ENCODE results near the gene TNIP3.

The TNIP3 gene

DNA sequence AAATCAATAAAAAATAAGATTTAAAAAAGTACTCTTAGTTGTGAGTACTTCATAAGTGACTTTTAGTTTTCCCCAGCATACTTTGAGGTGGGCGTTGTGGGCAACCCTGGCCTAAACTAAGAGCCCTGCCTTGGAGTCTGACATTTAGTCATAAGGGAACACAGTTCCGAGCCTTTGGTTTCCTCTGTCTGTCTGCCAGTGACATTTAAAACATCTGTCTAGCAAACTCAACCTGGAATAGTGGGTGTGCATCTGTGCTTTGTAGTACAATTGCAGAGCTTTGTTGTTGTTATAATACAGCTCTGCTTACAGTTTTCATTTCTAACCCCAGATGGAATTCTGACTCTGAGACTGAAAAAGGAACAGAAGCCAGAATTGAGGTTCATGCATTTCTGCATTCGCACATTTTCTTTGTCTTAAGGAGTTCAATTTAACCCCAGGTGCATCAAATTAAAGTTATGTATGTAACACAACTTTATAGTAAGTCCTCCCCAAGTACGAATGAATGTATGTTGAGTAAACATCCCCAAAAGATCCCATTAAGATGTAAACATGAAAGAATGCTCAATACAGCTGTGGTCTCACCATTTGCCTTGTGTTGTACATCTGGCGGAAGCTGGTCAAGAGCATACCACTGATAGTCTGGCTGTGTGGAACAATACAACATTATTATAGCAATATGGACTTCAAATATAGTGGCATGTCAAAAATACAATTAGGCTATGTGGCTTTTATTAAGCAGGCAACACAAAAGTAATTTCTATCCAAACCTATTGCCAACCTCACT lies 25.9 kb downstream of the TNIP3 start:
- TF ChIP-seq CTCF (IDR thresholded peaks at IDR 0.05; ENCODE audit: low read depth, low read length), result no peak
- no peak for DNase-seq (ENCODE audit: extremely low read depth, low read depth)

DNA sequence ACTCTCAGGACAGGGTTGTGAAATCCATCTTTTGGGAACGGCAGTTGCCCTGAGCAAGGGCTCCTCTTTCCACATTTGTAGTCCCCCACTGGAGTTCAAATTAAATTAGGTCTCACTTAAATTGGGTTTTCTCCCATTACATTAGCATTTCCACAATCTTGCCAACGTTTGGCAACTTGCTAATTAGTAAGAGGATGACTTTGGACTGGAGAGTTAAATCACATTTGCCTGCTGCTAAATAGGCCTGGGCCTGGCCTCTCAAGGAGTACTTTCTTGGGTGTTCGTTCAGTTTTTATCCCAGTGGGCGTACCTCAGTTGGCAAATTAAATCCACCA lies 33.8 kb downstream of the TNIP3 start:
- no peak for DNase-seq (ENCODE audit: extremely low read depth, low read depth)
- TF ChIP-seq CTCF (IDR thresholded peaks at IDR 0.05; ENCODE audit: low read depth, low read length), result no peak

DNA sequence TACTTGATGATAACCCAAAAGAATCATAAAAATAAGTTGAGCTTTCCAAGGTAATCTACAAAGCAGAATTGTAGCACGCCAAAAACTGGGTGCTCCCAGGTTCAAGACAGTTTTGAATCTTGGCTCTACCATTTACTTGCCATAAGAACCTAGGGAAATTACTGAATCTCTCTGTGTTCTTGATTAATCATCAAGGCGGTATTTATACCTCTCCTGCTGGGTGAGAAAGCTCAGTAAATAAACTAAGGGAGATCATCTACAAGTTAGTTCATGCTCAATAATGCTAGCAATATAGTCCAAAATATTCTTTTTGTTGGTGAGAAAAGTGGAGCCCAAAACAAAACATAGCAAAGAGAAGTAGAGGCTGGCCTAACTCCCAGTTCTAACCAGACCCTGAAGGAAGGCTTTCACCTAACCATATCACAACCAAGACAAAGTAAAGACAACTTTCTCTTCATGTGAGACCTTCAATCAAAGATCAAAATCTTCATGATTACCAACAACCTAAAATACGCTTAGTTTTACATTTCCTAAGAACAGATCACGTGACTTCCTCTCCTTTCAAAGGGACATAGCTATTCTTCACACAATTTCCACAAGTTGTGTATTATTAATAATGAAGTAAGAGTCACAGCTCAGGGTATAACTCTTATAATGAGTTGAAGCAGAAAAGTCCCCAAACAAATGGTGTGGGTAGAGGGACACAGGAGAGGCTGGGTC lies 34.4 kb downstream of the TNIP3 start:
- no peak for TF ChIP-seq CTCF (IDR thresholded peaks at IDR 0.05; ENCODE audit: low read depth, low read length)
- DNase-seq (ENCODE audit: extremely low read depth, low read depth), result no peak

DNA sequence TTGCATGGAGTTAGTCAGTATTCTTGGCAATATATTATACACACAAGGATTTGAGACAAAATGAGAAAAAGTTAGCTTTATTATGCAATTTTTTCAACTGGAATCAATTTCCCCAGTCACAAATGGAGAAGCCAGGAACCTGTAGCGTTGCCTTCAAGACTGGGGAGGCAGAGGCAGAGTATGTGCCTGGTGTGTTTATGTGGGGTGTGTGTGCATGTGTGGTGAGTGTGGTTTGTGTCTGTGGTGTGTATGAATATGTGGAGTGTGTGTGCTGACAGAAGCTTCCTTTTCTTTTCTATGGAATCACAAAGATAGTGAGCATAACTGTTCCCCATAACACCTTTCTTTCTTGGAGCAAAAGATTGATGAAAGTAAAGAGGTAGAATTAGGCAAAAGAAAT lies 37.0 kb downstream of the TNIP3 start:
- no peak for TF ChIP-seq CTCF (IDR thresholded peaks at IDR 0.05; ENCODE audit: low read depth, low read length)
- DNase-seq (ENCODE audit: extremely low read depth, low read depth), result no peak

GRCh38 chr4:121126449-121127006 lies 37.6 kb downstream of the TNIP3 start:
- no peak for TF ChIP-seq CTCF (IDR thresholded peaks at IDR 0.05; ENCODE audit: low read depth, low read length)
- DNase-seq (ENCODE audit: extremely low read depth, low read depth), result no peak

- DNase-seq (ENCODE audit: extremely low read depth, low read depth), result no peak
- TF ChIP-seq CTCF (IDR thresholded peaks at IDR 0.05; ENCODE audit: low read depth, low read length), result no peak
Measured at GRCh38 chr4:121125498-121125885, 38.6 kb downstream of the TNIP3 start.

DNA sequence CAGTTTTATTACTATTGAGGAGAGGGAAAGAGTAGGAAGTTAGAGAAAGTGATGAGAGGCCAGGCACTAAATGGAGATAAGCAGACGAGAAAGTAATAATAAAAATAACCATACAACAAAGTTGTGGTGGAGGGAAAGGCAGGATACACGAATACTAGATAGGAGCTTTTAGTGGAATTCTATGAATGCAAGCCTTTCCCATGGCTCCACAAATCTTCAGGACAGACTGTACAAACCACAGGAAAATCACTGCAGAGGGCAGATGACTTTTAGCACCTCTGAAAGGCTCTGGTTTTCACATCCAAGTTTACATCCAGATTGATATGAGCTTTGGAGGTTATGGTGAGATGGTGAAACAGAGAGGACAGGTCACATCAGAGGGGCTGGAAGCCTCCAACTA lies 41.5 kb downstream of the TNIP3 start:
- no peak for DNase-seq (ENCODE audit: extremely low read depth, low read depth)
- TF ChIP-seq CTCF (IDR thresholded peaks at IDR 0.05; ENCODE audit: low read depth, low read length), result no peak
